ENCODE measurements around the gene LRP8. TPM values are rescaled to one million over a fixed set of nuclear protein-coding genes. Genes with fewer than 3 reads are reported as not detected.

The LRP8 gene
- total and polyA plus RNA-seq, 2 donors from 2014 or later = 1.4 to 6.9 TPM

DNA sequence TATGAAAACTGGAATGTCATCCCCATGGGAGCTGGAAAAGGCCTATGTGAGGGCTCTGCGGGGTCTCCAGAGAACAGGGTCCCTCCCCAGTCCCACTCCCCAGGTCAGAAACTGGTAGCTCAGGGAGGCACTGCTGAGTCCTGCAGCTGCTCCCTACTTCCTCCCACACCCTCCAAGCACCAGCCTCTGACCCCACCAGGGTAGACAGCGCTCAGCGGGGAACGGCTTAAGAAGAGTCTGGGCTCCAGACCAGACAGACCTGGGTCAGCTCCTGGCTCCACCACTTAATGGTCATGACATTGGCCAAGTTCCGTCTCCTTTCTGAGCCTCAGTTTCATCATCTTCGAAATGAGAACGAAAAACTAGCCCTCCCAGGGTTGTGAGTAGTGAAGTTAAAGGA lies 7.2 kb downstream of the LRP8 start:
- FAIRE-seq = no peak
- Histone ChIP-seq H3K27ac (ENCODE audit: low read depth in 2 of 2, low read length in 2 of 2) (no peak overlapping the region), H3K9me3 (ENCODE audit: control insufficient read depth in 2 of 3, insufficient read depth in 1 of 3, low read length in 3 of 3) (no peaks in the 10 kb centered on the region), H3K27me3 (ENCODE audit: control insufficient read depth, insufficient read depth, low read length) (no peaks in the 10 kb centered on the region), H3K9ac (ENCODE audit: low read length in 3 of 3) (no peak overlapping the region), H3K4me1 (ENCODE audit: control insufficient read depth in 2 of 3, insufficient read depth in 2 of 3, low read depth in 1 of 3, low read length in 3 of 3) (peaks cover 2 to 3% (median 3%) of the 10 kb centered on the region in 3 donors), H3K36me3 (ENCODE audit: control insufficient read depth in 2 of 3, insufficient read depth in 3 of 3, low read length in 3 of 3) (no peaks in the 10 kb centered on the region), H3K4me3 (ENCODE audit: low read length in 3 of 3) (no peak overlapping the region)
- TF ChIP-seq, protein P1, sequence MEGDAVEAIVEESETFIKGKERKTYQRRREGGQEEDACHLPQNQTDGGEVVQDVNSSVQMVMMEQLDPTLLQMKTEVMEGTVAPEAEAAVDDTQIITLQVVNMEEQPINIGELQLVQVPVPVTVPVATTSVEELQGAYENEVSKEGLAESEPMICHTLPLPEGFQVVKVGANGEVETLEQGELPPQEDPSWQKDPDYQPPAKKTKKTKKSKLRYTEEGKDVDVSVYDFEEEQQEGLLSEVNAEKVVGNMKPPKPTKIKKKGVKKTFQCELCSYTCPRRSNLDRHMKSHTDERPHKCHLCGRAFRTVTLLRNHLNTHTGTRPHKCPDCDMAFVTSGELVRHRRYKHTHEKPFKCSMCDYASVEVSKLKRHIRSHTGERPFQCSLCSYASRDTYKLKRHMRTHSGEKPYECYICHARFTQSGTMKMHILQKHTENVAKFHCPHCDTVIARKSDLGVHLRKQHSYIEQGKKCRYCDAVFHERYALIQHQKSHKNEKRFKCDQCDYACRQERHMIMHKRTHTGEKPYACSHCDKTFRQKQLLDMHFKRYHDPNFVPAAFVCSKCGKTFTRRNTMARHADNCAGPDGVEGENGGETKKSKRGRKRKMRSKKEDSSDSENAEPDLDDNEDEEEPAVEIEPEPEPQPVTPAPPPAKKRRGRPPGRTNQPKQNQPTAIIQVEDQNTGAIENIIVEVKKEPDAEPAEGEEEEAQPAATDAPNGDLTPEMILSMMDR (IDR thresholded peaks at IDR 0.05; ENCODE audit: borderline replicate concordance, extremely low read depth, insufficient read depth) = no peak
- peak in 1 of 5 donors; percentile 29 for DNase-seq
- intact Hi-C loops (cut with DNase I) = no loop called here

DNA sequence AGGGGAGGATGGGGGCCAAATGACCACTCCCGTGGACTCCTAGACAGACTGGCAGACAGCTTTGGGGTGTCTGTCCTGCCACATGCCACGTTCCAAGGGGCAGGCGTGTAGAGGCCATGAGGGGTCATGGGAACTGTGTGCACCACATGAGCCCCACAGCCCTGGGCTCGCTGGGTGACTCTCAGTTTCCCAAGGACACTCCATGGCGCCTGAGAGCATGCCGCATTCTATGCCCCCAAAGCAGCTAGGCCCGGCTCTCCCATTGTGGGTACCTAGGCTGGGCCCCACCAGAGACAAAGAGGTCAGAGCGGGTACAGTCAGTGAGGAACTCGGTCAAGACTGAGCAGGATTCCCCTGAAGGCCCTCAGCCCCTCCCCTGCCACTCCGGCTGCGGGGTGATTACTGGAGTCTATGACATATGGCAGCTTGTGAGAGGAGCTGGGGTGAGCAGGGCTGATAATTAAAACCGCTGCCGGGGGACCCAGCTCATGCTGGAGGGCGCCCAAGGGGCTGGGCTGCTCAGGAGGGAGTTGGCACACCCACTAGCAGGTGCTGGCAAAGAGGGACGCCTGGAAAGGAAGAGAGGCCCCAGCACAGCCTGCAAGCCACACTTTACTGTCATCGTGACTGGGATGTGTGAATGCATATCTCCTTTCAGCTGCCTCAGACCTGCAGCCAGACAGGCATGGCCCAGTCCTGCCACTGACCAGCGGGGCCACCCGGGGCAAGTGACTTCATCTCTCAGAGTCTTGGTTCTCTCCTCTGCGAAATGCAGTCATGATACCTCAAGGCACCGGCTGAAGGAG lies 8.4 kb downstream of the LRP8 start:
- no peak overlapping the region for H3K27ac ChIP-seq (ENCODE audit: low read depth in 2 of 2, low read length in 2 of 2)
- peaks cover 0 to 7% (median 3%) of the 10 kb centered on the region in 3 donors for H3K4me1 ChIP-seq (ENCODE audit: control insufficient read depth in 2 of 3, insufficient read depth in 2 of 3, low read depth in 1 of 3, low read length in 3 of 3)
- no peaks in the 10 kb centered on the region for H3K9me3 ChIP-seq (ENCODE audit: control insufficient read depth in 2 of 3, insufficient read depth in 1 of 3, low read length in 3 of 3)
- DNase-seq = peak in 1 of 5 donors; percentile 49
- intact Hi-C loops (cut with DNase I) = no loop called here
- no peaks in the 10 kb centered on the region for H3K36me3 ChIP-seq (ENCODE audit: control insufficient read depth in 2 of 3, insufficient read depth in 3 of 3, low read length in 3 of 3)
- FAIRE-seq = no peak
- TF ChIP-seq, protein P1 (IDR thresholded peaks at IDR 0.05; ENCODE audit: borderline replicate concordance, extremely low read depth, insufficient read depth) = no peak
- no peak overlapping the region for H3K9ac ChIP-seq (ENCODE audit: low read length in 3 of 3)
- H3K4me3 ChIP-seq (ENCODE audit: low read length in 3 of 3) = no peak overlapping the region
- H3K27me3 ChIP-seq (ENCODE audit: control insufficient read depth, insufficient read depth, low read length) = no peaks in the 10 kb centered on the region

- intact Hi-C loops (cut with DNase I) = no loop called here
- H3K4me1 ChIP-seq (ENCODE audit: control insufficient read depth in 2 of 3, insufficient read depth in 2 of 3, low read depth in 1 of 3, low read length in 3 of 3) = peaks cover 0 to 7% (median 3%) of the 10 kb centered on the region in 3 donors
- H3K27ac ChIP-seq (ENCODE audit: low read depth in 2 of 2, low read length in 2 of 2) = no peak overlapping the region
- no peak overlapping the region for H3K4me3 ChIP-seq (ENCODE audit: low read length in 3 of 3)
- H3K9me3 ChIP-seq (ENCODE audit: control insufficient read depth in 2 of 3, insufficient read depth in 1 of 3, low read length in 3 of 3) = no peaks in the 10 kb centered on the region
- no peak for FAIRE-seq
- TF ChIP-seq, protein P1 (IDR thresholded peaks at IDR 0.05; ENCODE audit: borderline replicate concordance, extremely low read depth, insufficient read depth) = no peak
- H3K27me3 ChIP-seq (ENCODE audit: control insufficient read depth, insufficient read depth, low read length) = no peaks in the 10 kb centered on the region
- no peaks in the 10 kb centered on the region for H3K36me3 ChIP-seq (ENCODE audit: control insufficient read depth in 2 of 3, insufficient read depth in 3 of 3, low read length in 3 of 3)
- DNase-seq = peak in 1 of 5 donors; percentile 31
- H3K9ac ChIP-seq (ENCODE audit: low read length in 3 of 3) = no peak overlapping the region
These were observed 10.0 kb downstream of the LRP8 start for GRCh38 chr1:53317646-53318539.

Measured in kidney (tissue), 14 donors.